ENCODE results near the gene PPM1K. TPM values are rescaled to one million over a fixed set of nuclear protein-coding genes. Genes with fewer than 3 reads are reported as not detected.

PPM1K gene
- total and polyA plus RNA-seq, 2 donors (not counting 3 experiments of a cell fraction or from before 2014, with no cell fraction given) = 4.0 to 8.6 TPM

DNA sequence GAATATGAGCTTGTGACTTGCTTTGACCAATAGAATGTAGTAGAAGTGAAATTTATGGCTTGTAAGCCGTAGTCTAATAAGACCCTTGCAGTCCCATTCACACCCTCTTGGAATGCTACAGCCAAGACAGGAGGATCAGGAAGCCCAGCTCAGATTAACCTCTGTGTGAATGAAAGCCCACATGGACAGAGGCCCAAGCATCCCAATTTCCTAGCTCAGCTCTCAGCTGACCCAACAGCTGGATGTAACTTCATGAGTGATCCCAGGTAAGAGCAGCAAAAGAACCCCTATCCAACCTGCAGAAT lies 12.8 kb upstream of the PPM1K start:
- CTCF ChIA-PET = interaction anchor here (1.0 to 1.5 kb wide), 3 partner anchors 12 to 218 kb away, joined by 3 to 4 read pairs (median 3); no protein-coding TSS in a partner anchor
- no peak for FAIRE-seq

More for the DNA sequence above, 12.8 kb upstream of the PPM1K start:
- H3K9ac ChIP-seq (replicated peaks; ENCODE audit: extremely low read depth, insufficient read depth, low read length) = no peak overlapping the region
- no peak overlapping the region for H3K4me2 ChIP-seq (ENCODE audit: insufficient read depth, low read length)
- H3K4me3 ChIP-seq (replicated peaks in 1 of 3; ENCODE audit: insufficient read depth in 1 of 3, low read depth in 1 of 3, low read length in 3 of 3) = no peak overlapping the region
- intact Hi-C loops (cut with micrococcal nuclease) = no loop called here
- H3K36me3 ChIP-seq (ENCODE audit: control insufficient read depth in 2 of 2, extremely low read depth in 1 of 2, insufficient read depth in 2 of 2, low read length in 2 of 2) = no peaks in the 10 kb centered on the region
- no TSS peak for BruUV-seq (replicated peaks)
- no peaks in the 10 kb centered on the region for H4K20me1 ChIP-seq (replicated peaks; ENCODE audit: control insufficient read depth, extremely low read depth, insufficient read depth, low read length)
- POLR2A ChIA-PET = no interaction called here
- dilution Hi-C loops (cut with MboI; ENCODE audit: extremely low pct_ligation_motif_present, low sequenced_read_pairs) = no loop called here
- H3K79me2 ChIP-seq (ENCODE audit: control insufficient read depth, insufficient read depth, low read length) = no peaks in the 10 kb centered on the region
- H3K9me1 ChIP-seq (replicated peaks; ENCODE audit: control insufficient read depth, extremely low read depth, insufficient read depth, low read length) = no peaks in the 10 kb centered on the region
- no peaks in the 10 kb centered on the region for H3K4me1 ChIP-seq (ENCODE audit: control insufficient read depth, extremely low read depth, insufficient read depth, low read length)
- no peaks in the 10 kb centered on the region for H3K27me3 ChIP-seq (ENCODE audit: control insufficient read depth in 2 of 2, insufficient read depth in 2 of 2, low read length in 2 of 2)
- H3K27ac ChIP-seq (ENCODE audit: insufficient read depth, low read depth, low read length) = no peak overlapping the region
- DNase-seq (ENCODE audit: low read depth, low spot score) = no peak
- no peak for TF ChIP-seq FOS (IDR thresholded peaks at IDR 0.05; ENCODE audit: borderline replicate concordance, insufficient read depth, low read length)
- TF ChIP-seq MYC (IDR thresholded peaks at IDR 0.05; ENCODE audit: low read depth, low read length) = no peak
- TF ChIP-seq, protein P1, sequence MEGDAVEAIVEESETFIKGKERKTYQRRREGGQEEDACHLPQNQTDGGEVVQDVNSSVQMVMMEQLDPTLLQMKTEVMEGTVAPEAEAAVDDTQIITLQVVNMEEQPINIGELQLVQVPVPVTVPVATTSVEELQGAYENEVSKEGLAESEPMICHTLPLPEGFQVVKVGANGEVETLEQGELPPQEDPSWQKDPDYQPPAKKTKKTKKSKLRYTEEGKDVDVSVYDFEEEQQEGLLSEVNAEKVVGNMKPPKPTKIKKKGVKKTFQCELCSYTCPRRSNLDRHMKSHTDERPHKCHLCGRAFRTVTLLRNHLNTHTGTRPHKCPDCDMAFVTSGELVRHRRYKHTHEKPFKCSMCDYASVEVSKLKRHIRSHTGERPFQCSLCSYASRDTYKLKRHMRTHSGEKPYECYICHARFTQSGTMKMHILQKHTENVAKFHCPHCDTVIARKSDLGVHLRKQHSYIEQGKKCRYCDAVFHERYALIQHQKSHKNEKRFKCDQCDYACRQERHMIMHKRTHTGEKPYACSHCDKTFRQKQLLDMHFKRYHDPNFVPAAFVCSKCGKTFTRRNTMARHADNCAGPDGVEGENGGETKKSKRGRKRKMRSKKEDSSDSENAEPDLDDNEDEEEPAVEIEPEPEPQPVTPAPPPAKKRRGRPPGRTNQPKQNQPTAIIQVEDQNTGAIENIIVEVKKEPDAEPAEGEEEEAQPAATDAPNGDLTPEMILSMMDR (IDR thresholded peaks at IDR 0.05; ENCODE audit: extremely low read depth in 1 of 2, insufficient read depth in 1 of 2, low read depth in 1 of 2, low read length in 2 of 2) = no peak
- no peak for TF ChIP-seq JUN (IDR thresholded peaks at IDR 0.05; ENCODE audit: borderline replicate concordance, insufficient read depth, insufficient read length, low read depth)
- no peak for TF ChIP-seq EZH2 (IDR thresholded peaks at IDR 0.05; ENCODE audit: borderline replicate concordance, low read depth, low read length, severe bottlenecking)
- no peak for TF ChIP-seq POLR2A (IDR thresholded peaks at IDR 0.05; ENCODE audit: low read depth, low read length)
- TF ChIP-seq, protein P2, sequence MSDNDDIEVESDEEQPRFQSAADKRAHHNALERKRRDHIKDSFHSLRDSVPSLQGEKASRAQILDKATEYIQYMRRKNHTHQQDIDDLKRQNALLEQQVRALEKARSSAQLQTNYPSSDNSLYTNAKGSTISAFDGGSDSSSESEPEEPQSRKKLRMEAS (IDR thresholded peaks at IDR 0.05; ENCODE audit: insufficient read depth, insufficient read length) = no peak
- no peaks in the 10 kb centered on the region for H3K9me3 ChIP-seq (replicated peaks; ENCODE audit: control insufficient read depth, insufficient read depth, low read length)
- no peak overlapping the region for H2AFZ ChIP-seq (ENCODE audit: low read depth, low read length)
